ENCODE results near the gene FAM187B.

The FAM187B gene

GRCh38 chr19:35216016-35216832 lies 12.3 kb downstream of the FAM187B start:
- no peak for DNase-seq
- WGBS (ENCODE audit: extremely low coverage, insufficient coverage, insufficient read length): no CpG with 5 or more reads among the region's 8 CpGs
- Histone ChIP-seq H3K27ac (ENCODE audit: low read depth, low read length) (no peak overlapping the region), H4K8ac (ENCODE audit: low read depth, low read length) (no peak overlapping the region), H3K9me3 (ENCODE audit: insufficient read depth, low read depth, low read length) (no peaks in the 10 kb centered on the region), H3K4me3 (ENCODE audit: low read depth, low read length) (no peak overlapping the region), H2BK12ac (ENCODE audit: low read length) (no peak overlapping the region), H3K18ac (ENCODE audit: low read length) (no peak overlapping the region), H4K91ac (ENCODE audit: low read depth, low read length) (no peak overlapping the region), H4K12ac (ENCODE audit: low read depth, low read length) (no peak overlapping the region), H3K14ac (ENCODE audit: low read length) (no peak overlapping the region), H2BK5ac (ENCODE audit: low read depth, low read length, poor library complexity) (no peak overlapping the region), H3K36me3 (ENCODE audit: control insufficient read depth in 1 of 2, insufficient read depth in 2 of 2, low read length in 2 of 2) (no peaks in the 10 kb centered on the region), H3K79me2 (ENCODE audit: control insufficient read depth, insufficient read depth, low read length, poor library complexity) (no peaks in the 10 kb centered on the region), H3K9ac (ENCODE audit: low read length) (no peak overlapping the region), H2BK120ac (ENCODE audit: insufficient read depth, low read length, poor library complexity) (no peak overlapping the region), H3K4me2 (ENCODE audit: low read length) (no peak overlapping the region), H2AK5ac (ENCODE audit: low read length) (no peak overlapping the region), H3K79me1 (ENCODE audit: low read length) (no peaks in the 10 kb centered on the region), H3K4ac (ENCODE audit: low read depth, low read length) (no peak overlapping the region), H3K4me1 (ENCODE audit: control insufficient read depth in 1 of 2, insufficient read depth in 2 of 2, low read length in 2 of 2) (no peaks in the 10 kb centered on the region), H3K27me3 (ENCODE audit: insufficient read depth, low read length) (no peaks in the 10 kb centered on the region), H3K23ac (ENCODE audit: low read length) (no peak overlapping the region), H2AFZ (ENCODE audit: insufficient read depth, low read length, poor library complexity) (no peak overlapping the region)

- no peak overlapping the region for H3K18ac ChIP-seq (ENCODE audit: low read length)
- no peaks in the 10 kb centered on the region for H3K79me2 ChIP-seq (ENCODE audit: control insufficient read depth, insufficient read depth, low read length, poor library complexity)
- H3K9me3 ChIP-seq (ENCODE audit: insufficient read depth, low read depth, low read length): no peaks in the 10 kb centered on the region
- H4K8ac ChIP-seq (ENCODE audit: low read depth, low read length): no peak overlapping the region
- no peak overlapping the region for H4K12ac ChIP-seq (ENCODE audit: low read depth, low read length)
- no peak overlapping the region for H3K4me3 ChIP-seq (ENCODE audit: low read depth, low read length)
- H2BK120ac ChIP-seq (ENCODE audit: insufficient read depth, low read length, poor library complexity): no peak overlapping the region
- no peak overlapping the region for H2AK5ac ChIP-seq (ENCODE audit: low read length)
- H3K27ac ChIP-seq (ENCODE audit: low read depth, low read length): no peak overlapping the region
- DNase-seq: no peak
- H3K27me3 ChIP-seq (ENCODE audit: insufficient read depth, low read length): no peaks in the 10 kb centered on the region
- no peak overlapping the region for H3K4me2 ChIP-seq (ENCODE audit: low read length)
- WGBS (ENCODE audit: extremely low coverage, insufficient coverage, insufficient read length): no CpG with 5 or more reads among the region's 7 CpGs
- no peaks in the 10 kb centered on the region for H3K4me1 ChIP-seq (ENCODE audit: control insufficient read depth in 1 of 2, insufficient read depth in 2 of 2, low read length in 2 of 2)
- no peak overlapping the region for H3K9ac ChIP-seq (ENCODE audit: low read length)
- no peak overlapping the region for H3K23ac ChIP-seq (ENCODE audit: low read length)
- H3K4ac ChIP-seq (ENCODE audit: low read depth, low read length): no peak overlapping the region
- H3K79me1 ChIP-seq (ENCODE audit: low read length): no peaks in the 10 kb centered on the region
- H2BK5ac ChIP-seq (ENCODE audit: low read depth, low read length, poor library complexity): no peak overlapping the region
- H3K36me3 ChIP-seq (ENCODE audit: control insufficient read depth in 1 of 2, insufficient read depth in 2 of 2, low read length in 2 of 2): no peaks in the 10 kb centered on the region
- no peak overlapping the region for H2AFZ ChIP-seq (ENCODE audit: insufficient read depth, low read length, poor library complexity)
- no peak overlapping the region for H2BK12ac ChIP-seq (ENCODE audit: low read length)
- H3K14ac ChIP-seq (ENCODE audit: low read length): no peak overlapping the region
- no peak overlapping the region for H4K91ac ChIP-seq (ENCODE audit: low read depth, low read length)
These were observed 13.6 kb downstream of the FAM187B start for GRCh38 chr19:35214766-35215422.

- no peak overlapping the region for H4K8ac ChIP-seq (ENCODE audit: low read depth, low read length)
- H3K4me1 ChIP-seq (ENCODE audit: control insufficient read depth in 1 of 2, insufficient read depth in 2 of 2, low read length in 2 of 2): no peaks in the 10 kb centered on the region
- DNase-seq: peak; percentile 33 to 59
- no peak overlapping the region for H3K14ac ChIP-seq (ENCODE audit: low read length)
- no peak overlapping the region for H2BK5ac ChIP-seq (ENCODE audit: low read depth, low read length, poor library complexity)
- no peaks in the 10 kb centered on the region for H3K79me1 ChIP-seq (ENCODE audit: low read length)
- WGBS (ENCODE audit: extremely low coverage, insufficient coverage, insufficient read length): no CpG with 5 or more reads among the region's 21 CpGs
- no peak overlapping the region for H4K12ac ChIP-seq (ENCODE audit: low read depth, low read length)
- H3K18ac ChIP-seq (ENCODE audit: low read length): no peak overlapping the region
- H3K27me3 ChIP-seq (ENCODE audit: insufficient read depth, low read length): no peaks in the 10 kb centered on the region
- no peak overlapping the region for H2AK5ac ChIP-seq (ENCODE audit: low read length)
- H3K4me2 ChIP-seq (ENCODE audit: low read length): no peak overlapping the region
- H3K36me3 ChIP-seq (ENCODE audit: control insufficient read depth in 1 of 2, insufficient read depth in 2 of 2, low read length in 2 of 2): no peaks in the 10 kb centered on the region
- no peaks in the 10 kb centered on the region for H3K9me3 ChIP-seq (ENCODE audit: insufficient read depth, low read depth, low read length)
- H4K91ac ChIP-seq (ENCODE audit: low read depth, low read length): no peak overlapping the region
- no peak overlapping the region for H3K4ac ChIP-seq (ENCODE audit: low read depth, low read length)
- H3K9ac ChIP-seq (ENCODE audit: low read length): no peak overlapping the region
- H2AFZ ChIP-seq (ENCODE audit: insufficient read depth, low read length, poor library complexity): no peak overlapping the region
- no peak overlapping the region for H3K23ac ChIP-seq (ENCODE audit: low read length)
- H3K27ac ChIP-seq (ENCODE audit: low read depth, low read length): no peak overlapping the region
- H2BK120ac ChIP-seq (ENCODE audit: insufficient read depth, low read length, poor library complexity): no peak overlapping the region
- H3K79me2 ChIP-seq (ENCODE audit: control insufficient read depth, insufficient read depth, low read length, poor library complexity): no peaks in the 10 kb centered on the region
- H2BK12ac ChIP-seq (ENCODE audit: low read length): no peak overlapping the region
- H3K4me3 ChIP-seq (ENCODE audit: low read depth, low read length): no peak overlapping the region
These were observed 14.6 kb downstream of the FAM187B start for GRCh38 chr19:35213663-35214632.

- no CpG with 5 or more reads among the region's 7 CpGs for WGBS (ENCODE audit: extremely low coverage, insufficient coverage, insufficient read length)
- Histone ChIP-seq H2AK5ac (ENCODE audit: low read length) (no peak overlapping the region), H2AFZ (ENCODE audit: insufficient read depth, low read length, poor library complexity) (no peak overlapping the region), H3K23ac (ENCODE audit: low read length) (no peak overlapping the region), H3K4ac (ENCODE audit: low read depth, low read length) (no peak overlapping the region), H3K4me1 (ENCODE audit: control insufficient read depth in 1 of 2, insufficient read depth in 2 of 2, low read length in 2 of 2) (no peaks in the 10 kb centered on the region), H4K91ac (ENCODE audit: low read depth, low read length) (no peak overlapping the region), H2BK120ac (ENCODE audit: insufficient read depth, low read length, poor library complexity) (no peak overlapping the region), H3K27ac (ENCODE audit: low read depth, low read length) (no peak overlapping the region), H3K79me2 (ENCODE audit: control insufficient read depth, insufficient read depth, low read length, poor library complexity) (no peaks in the 10 kb centered on the region), H3K4me2 (ENCODE audit: low read length) (no peak overlapping the region), H3K36me3 (ENCODE audit: control insufficient read depth in 1 of 2, insufficient read depth in 2 of 2, low read length in 2 of 2) (no peaks in the 10 kb centered on the region), H3K18ac (ENCODE audit: low read length) (no peak overlapping the region), H3K4me3 (ENCODE audit: low read depth, low read length) (no peak overlapping the region), H2BK12ac (ENCODE audit: low read length) (no peak overlapping the region), H3K27me3 (ENCODE audit: insufficient read depth, low read length) (no peaks in the 10 kb centered on the region), H2BK5ac (ENCODE audit: low read depth, low read length, poor library complexity) (no peak overlapping the region), H3K9me3 (ENCODE audit: insufficient read depth, low read depth, low read length) (no peaks in the 10 kb centered on the region), H4K12ac (ENCODE audit: low read depth, low read length) (no peak overlapping the region), H3K9ac (ENCODE audit: low read length) (no peak overlapping the region), H4K8ac (ENCODE audit: low read depth, low read length) (no peak overlapping the region), H3K14ac (ENCODE audit: low read length) (no peak overlapping the region), H3K79me1 (ENCODE audit: low read length) (no peaks in the 10 kb centered on the region)
- DNase-seq: no peak
These were observed 16.3 kb downstream of the FAM187B start for GRCh38 chr19:35212241-35212640.
